DMS 273 (cell line): Measurements from ENCODE around the gene DUSP15.

ENCODE experiments used
- DNase-seq: peaks from one replicate; lab custom pipeline; 2025; ENCODE audit not compliant: unreplicated experiment; lab: John Stamatoyannopoulos, UW

Gene DUSP15

GRCh38 chr20:31860390-31861134 is 9.8 kb downstream of the DUSP15 start:
- no peak for DNase-seq

- no peak for DNase-seq
These were observed 10.3 kb downstream of the DUSP15 start for GRCh38 chr20:31859998-31860380.

- no peak for DNase-seq
These were observed 10.9 kb downstream of the DUSP15 start for GRCh38 chr20:31859266-31859997.

- no peak for DNase-seq
These were observed 11.6 kb downstream of the DUSP15 start for GRCh38 chr20:31858760-31859083.

- no peak for DNase-seq
These were observed 12.2 kb downstream of the DUSP15 start for GRCh38 chr20:31857861-31858759.

- DNase-seq: no peak
These were observed 13.8 kb downstream of the DUSP15 start for GRCh38 chr20:31856516-31856915.

- no peak for DNase-seq
These were observed 16.8 kb downstream of the DUSP15 start for GRCh38 chr20:31853481-31853880.

- no peak for DNase-seq
These were observed 18.9 kb downstream of the DUSP15 start for GRCh38 chr20:31851240-31851955.

- peak; percentile 46 for DNase-seq
These were observed 20.9 kb downstream of the DUSP15 start for GRCh38 chr20:31849306-31849930.

- DNase-seq: no peak
These were observed 22.0 kb downstream of the DUSP15 start for GRCh38 chr20:31848088-31848999.

- no peak for DNase-seq
These were observed 23.6 kb downstream of the DUSP15 start for GRCh38 chr20:31846793-31847138.

- peak; percentile 50 for DNase-seq
These were observed 24.9 kb downstream of the DUSP15 start, which contains the start of gene FOXS1 for GRCh38 chr20:31845300-31845863. Gene FOXS1 (minus strand): TSS chr20:31845604. CDS start chr20:31845542, 62 bp downstream.

- DNase-seq: no peak
These were observed 25.5 kb downstream of the DUSP15 start for GRCh38 chr20:31844737-31845299.

- DNase-seq: no peak
These were observed 26.4 kb downstream of the DUSP15 start for GRCh38 chr20:31843881-31844280.

GRCh38 chr20:31843288-31843687 is 27.0 kb downstream of the DUSP15 start:
- no peak for DNase-seq

GRCh38 chr20:31842471-31843157 is 27.7 kb downstream of the DUSP15 start:
- no peak for DNase-seq

GRCh38 chr20:31841928-31842327 is 28.4 kb downstream of the DUSP15 start:
- no peak for DNase-seq
